ENCODE measurements around the gene UBE2D2.
A peak's percentile ranks its signal among the peaks of the same experiment; 100 is the strongest.

Gene UBE2D2

DNA sequence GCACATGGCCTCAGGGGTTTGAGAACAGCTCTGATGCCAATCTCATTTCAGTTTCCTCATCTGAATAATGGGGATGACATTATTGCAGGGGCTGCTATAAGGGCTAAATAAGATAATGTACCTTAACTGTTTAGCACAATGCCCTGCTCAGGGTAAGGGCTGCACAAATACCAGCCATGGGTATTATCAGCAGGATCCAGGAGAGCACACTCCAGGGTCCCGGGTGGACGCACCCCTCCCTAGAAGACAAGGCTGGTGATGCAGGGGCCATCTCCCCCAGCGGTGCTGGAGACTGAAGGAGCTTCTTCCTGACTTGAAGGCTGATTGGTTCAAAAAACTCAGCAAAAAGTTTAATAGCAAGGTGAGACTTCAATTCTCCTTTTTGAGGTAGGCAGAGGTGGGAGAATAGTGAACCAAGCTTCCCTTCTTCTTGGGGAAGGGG lies 84.3 kb downstream of the UBE2D2 start:
- in situ Hi-C loops (cut with HindIII; ENCODE audit: low sequenced_read_pairs), result loop anchor here (25.0 kb wide), 1 partner anchor 117 kb away; no protein-coding TSS in a partner anchor
- no peak for TF ChIP-seq CTCF (IDR thresholded peaks at IDR 0.05; ENCODE audit: low read depth, low read length)
- no peak for DNase-seq (ENCODE audit: low read depth, low spot score)
- H3K4me3 ChIP-seq (ENCODE audit: low read depth, low read length), result no peak overlapping the region

DNA sequence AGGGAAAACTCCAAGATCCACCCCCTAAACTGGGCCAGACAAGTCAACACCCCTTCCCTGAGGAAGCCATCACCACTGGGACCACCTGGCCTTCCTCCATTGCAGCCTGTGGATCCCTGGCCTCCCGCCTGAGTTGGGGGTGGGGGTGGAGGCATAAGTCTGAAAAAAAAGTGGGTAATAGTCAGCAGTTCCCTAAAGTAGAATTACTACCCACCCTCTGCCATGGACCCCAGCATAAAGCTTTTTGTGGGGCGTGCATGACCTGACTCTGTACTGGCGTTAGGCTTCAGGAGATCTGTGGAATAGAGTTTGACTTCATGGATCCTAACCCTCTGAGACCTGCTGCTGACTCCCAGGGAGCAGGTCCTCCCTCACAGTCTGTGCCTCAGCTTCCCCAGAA lies 85.0 kb downstream of the UBE2D2 start:
- no peak for DNase-seq (ENCODE audit: low read depth, low spot score)
- no peak for TF ChIP-seq CTCF (IDR thresholded peaks at IDR 0.05; ENCODE audit: low read depth, low read length)
- in situ Hi-C loops (cut with HindIII; ENCODE audit: low sequenced_read_pairs), result loop anchor here (25.0 kb wide), 1 partner anchor 116 kb away; no protein-coding TSS in a partner anchor
- no peak overlapping the region for H3K4me3 ChIP-seq (ENCODE audit: low read depth, low read length)

DNA sequence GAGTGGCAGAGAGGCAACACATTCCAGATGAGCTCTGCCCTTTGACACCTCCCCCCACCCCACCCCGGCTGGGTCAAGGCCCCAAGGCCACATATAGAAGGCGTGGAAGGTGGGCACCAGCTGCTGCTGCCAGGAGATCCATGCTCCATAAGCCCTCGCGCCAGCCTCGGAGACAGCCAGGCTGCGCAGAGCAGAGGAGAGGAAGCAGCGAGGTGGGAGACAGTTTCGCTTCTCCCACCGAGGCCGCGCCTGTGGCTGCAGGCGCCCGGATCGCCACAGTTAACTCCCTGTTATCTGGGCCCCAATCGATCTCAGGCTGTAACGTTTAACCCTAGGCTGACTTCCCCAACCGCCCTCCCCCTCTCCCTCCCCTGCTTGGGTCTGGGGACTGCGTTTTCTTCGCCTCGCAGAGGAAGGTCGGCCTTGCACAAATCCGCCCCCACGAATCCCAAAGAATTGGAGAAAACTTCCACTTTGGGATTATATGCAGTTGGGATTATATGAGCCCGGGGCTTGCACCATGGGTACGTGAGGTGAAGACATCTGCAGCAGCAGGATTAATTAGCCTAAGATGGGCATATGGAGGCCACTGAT lies 85.9 kb downstream of the UBE2D2 start:
- TF ChIP-seq CTCF (IDR thresholded peaks at IDR 0.05; ENCODE audit: low read depth, low read length), result no peak
- in situ Hi-C loops (cut with HindIII; ENCODE audit: low sequenced_read_pairs), result loop anchor here (25.0 kb wide), 1 partner anchor 115 kb away; no protein-coding TSS in a partner anchor
- DNase-seq (ENCODE audit: low read depth, low spot score), result no peak
- H3K4me3 ChIP-seq (ENCODE audit: low read depth, low read length), result no peak overlapping the region

DNA sequence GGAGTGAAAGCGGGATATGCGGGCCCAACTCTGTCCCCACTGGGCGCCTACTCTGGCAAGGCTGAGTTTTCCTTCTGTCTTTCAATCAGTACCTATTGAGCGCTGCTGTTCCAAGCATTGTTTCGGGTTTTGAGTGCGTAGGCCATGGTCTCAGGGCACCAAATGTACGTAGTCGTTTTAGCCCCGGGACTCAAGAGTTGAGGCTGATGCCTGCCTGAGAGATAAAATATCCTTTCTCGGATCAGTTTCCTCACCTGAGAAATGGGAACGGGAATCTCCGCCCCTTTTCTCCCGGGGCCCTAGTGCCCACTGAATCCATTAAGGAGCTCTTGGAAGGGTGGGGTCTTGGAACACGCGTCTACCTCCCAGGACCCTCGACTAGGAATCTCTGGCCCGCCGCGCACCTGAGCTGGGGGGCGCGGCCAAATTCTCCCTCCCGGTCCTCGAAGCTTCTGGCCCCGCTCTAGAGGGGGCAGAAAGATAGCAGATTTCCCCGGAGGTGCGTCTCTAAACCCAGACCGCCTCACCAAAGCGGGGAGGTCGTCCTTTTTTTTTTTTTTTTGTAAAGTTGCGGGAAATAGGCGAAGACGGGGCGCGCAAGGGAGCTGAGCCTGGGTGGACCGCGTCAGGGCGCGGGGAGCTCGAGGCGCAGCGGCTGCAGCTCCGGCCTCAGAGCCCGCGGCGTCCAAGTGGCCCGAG lies 86.5 kb downstream of the UBE2D2 start:
- H3K4me3 ChIP-seq (ENCODE audit: low read depth, low read length), result peak overlapping the region; percentile 89
- in situ Hi-C loops (cut with HindIII; ENCODE audit: low sequenced_read_pairs), result loop anchor here (25.0 kb wide), 1 partner anchor 115 kb away; no protein-coding TSS in a partner anchor
- DNase-seq (ENCODE audit: low read depth, low spot score), result no peak
- no peak for TF ChIP-seq CTCF (IDR thresholded peaks at IDR 0.05; ENCODE audit: low read depth, low read length)

GRCh38 chr5:139648205-139649081 lies 87.3 kb downstream of the UBE2D2 start, which contains the start of gene CXXC5:
TSS of gene CXXC5 (plus strand) at chr5:139648349. CDS start at chr5:139680524, 32,175 bp downstream.
- DNase-seq (ENCODE audit: low read depth, low spot score), result peak; percentile 92
- peak within 1 kb of the TSS; percentile 89 for H3K4me3 ChIP-seq (ENCODE audit: low read depth, low read length)
- no peak for TF ChIP-seq CTCF (IDR thresholded peaks at IDR 0.05; ENCODE audit: low read depth, low read length)
- in situ Hi-C loops (cut with HindIII; ENCODE audit: low sequenced_read_pairs), result loop anchor here (25.0 kb wide), 1 partner anchor 114 kb away; no protein-coding TSS in a partner anchor

Measured in astrocyte of the spinal cord (primary cell).